ENCODE data around the gene MUSTN1. TPM values are rescaled to one million over a fixed set of nuclear protein-coding genes. Genes with fewer than 3 reads are reported as not detected.

MUSTN1 gene
- total and polyA plus RNA-seq, 2 donors (not counting 3 experiments of a cell fraction or from before 2014, with no cell fraction given), result 1.1 to 2.2 TPM

DNA sequence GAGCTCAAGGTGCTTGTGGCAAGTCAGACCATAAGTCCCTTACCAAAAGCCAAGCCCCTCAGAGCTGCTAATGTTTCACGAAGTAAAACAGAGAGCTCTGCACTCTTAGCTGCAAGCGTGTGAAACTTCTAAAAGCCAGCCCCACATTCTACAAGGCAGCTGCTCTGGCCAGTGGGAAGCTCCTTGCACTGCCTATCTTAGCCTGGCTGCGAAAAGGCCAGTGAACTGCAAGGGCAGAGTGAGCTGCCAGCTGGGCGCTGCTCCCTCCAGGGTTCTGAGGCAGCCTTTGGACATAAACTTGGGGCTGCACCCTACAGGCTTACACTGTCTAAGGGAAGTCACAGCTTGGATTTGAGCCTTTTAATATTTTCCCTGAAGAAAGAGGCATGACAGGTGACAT, 2.2 kb upstream of the MUSTN1 start:
- BruUV-seq (replicated peaks), result no TSS peak
- Histone ChIP-seq H3K79me2 (ENCODE audit: control insufficient read depth, insufficient read depth, low read length) (no peaks in the 10 kb centered on the region), H3K4me2 (ENCODE audit: insufficient read depth, low read length) (no peak overlapping the region), H3K36me3 (ENCODE audit: control insufficient read depth in 2 of 2, extremely low read depth in 1 of 2, insufficient read depth in 2 of 2, low read length in 2 of 2) (peaks cover 0 to 5% of the 10 kb centered on the region in 2 experiments), H3K27ac (ENCODE audit: insufficient read depth, low read depth, low read length) (no peak overlapping the region), H3K9me3 (replicated peaks; ENCODE audit: control insufficient read depth, insufficient read depth, low read length) (no peaks in the 10 kb centered on the region), H2AFZ (ENCODE audit: low read depth, low read length) (no peak overlapping the region), H3K4me1 (ENCODE audit: control insufficient read depth, extremely low read depth, insufficient read depth, low read length) (no peaks in the 10 kb centered on the region), H3K9ac (replicated peaks; ENCODE audit: extremely low read depth, insufficient read depth, low read length) (no peak overlapping the region), H3K4me3 (replicated peaks in 1 of 3; ENCODE audit: insufficient read depth in 1 of 3, low read depth in 1 of 3, low read length in 3 of 3) (no peak overlapping the region), H3K9me1 (replicated peaks; ENCODE audit: control insufficient read depth, extremely low read depth, insufficient read depth, low read length) (no peaks in the 10 kb centered on the region), H4K20me1 (replicated peaks; ENCODE audit: control insufficient read depth, extremely low read depth, insufficient read depth, low read length) (no peaks in the 10 kb centered on the region), H3K27me3 (ENCODE audit: control insufficient read depth in 2 of 2, insufficient read depth in 2 of 2, low read length in 2 of 2) (no peaks in the 10 kb centered on the region)
- TF ChIP-seq GATA2 (IDR thresholded peaks at IDR 0.05; ENCODE audit: insufficient read depth, insufficient read length, low read depth, low read length) (no peak), POLR2AphosphoS5 (IDR thresholded peaks at IDR 0.05; ENCODE audit: insufficient read depth, low read depth, low read length) (no peak)
- CTCF ChIA-PET, result interaction anchor here (1.0 to 2.8 kb wide), 6 partner anchors 8 to 38 kb away, joined by 3 to 10 read pairs (median 4); no protein-coding TSS in a partner anchor
- FAIRE-seq, result no peak
- DNase-seq (ENCODE audit: low read depth, low spot score), result no peak
- POLR2A ChIA-PET, result no interaction called here
- dilution Hi-C loops (cut with MboI; ENCODE audit: extremely low pct_ligation_motif_present, low sequenced_read_pairs) (no loop called here), intact Hi-C loops (cut with micrococcal nuclease) (no loop called here)

GRCh38 chr3:52836471-52836845, 1.6 kb upstream of the MUSTN1 start:
- no peaks in the 10 kb centered on the region for H3K9me3 ChIP-seq (replicated peaks; ENCODE audit: control insufficient read depth, insufficient read depth, low read length)
- FAIRE-seq (no peak), DNase-seq (ENCODE audit: low read depth, low spot score) (no peak)
- peaks cover 0 to 5% of the 10 kb centered on the region in 2 experiments for H3K36me3 ChIP-seq (ENCODE audit: control insufficient read depth in 2 of 2, extremely low read depth in 1 of 2, insufficient read depth in 2 of 2, low read length in 2 of 2)
- ChIA-PET POLR2A (no interaction called here), CTCF (interaction anchor here (1.1 to 2.8 kb wide), 5 partner anchors 9 to 38 kb away, joined by 3 to 10 read pairs (median 4); no protein-coding TSS in a partner anchor)
- H2AFZ ChIP-seq (ENCODE audit: low read depth, low read length), result no peak overlapping the region
- H3K4me3 ChIP-seq (replicated peaks in 1 of 3; ENCODE audit: insufficient read depth in 1 of 3, low read depth in 1 of 3, low read length in 3 of 3), result no peak overlapping the region
- intact Hi-C loops (cut with micrococcal nuclease), result no loop called here
- H4K20me1 ChIP-seq (replicated peaks; ENCODE audit: control insufficient read depth, extremely low read depth, insufficient read depth, low read length), result no peaks in the 10 kb centered on the region
- H3K79me2 ChIP-seq (ENCODE audit: control insufficient read depth, insufficient read depth, low read length), result no peaks in the 10 kb centered on the region
- no peak overlapping the region for H3K4me2 ChIP-seq (ENCODE audit: insufficient read depth, low read length)
- no peaks in the 10 kb centered on the region for H3K9me1 ChIP-seq (replicated peaks; ENCODE audit: control insufficient read depth, extremely low read depth, insufficient read depth, low read length)
- TF ChIP-seq, protein P1, sequence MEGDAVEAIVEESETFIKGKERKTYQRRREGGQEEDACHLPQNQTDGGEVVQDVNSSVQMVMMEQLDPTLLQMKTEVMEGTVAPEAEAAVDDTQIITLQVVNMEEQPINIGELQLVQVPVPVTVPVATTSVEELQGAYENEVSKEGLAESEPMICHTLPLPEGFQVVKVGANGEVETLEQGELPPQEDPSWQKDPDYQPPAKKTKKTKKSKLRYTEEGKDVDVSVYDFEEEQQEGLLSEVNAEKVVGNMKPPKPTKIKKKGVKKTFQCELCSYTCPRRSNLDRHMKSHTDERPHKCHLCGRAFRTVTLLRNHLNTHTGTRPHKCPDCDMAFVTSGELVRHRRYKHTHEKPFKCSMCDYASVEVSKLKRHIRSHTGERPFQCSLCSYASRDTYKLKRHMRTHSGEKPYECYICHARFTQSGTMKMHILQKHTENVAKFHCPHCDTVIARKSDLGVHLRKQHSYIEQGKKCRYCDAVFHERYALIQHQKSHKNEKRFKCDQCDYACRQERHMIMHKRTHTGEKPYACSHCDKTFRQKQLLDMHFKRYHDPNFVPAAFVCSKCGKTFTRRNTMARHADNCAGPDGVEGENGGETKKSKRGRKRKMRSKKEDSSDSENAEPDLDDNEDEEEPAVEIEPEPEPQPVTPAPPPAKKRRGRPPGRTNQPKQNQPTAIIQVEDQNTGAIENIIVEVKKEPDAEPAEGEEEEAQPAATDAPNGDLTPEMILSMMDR (IDR thresholded peaks at IDR 0.05; ENCODE audit: extremely low read depth in 1 of 2, insufficient read depth in 1 of 2, low read depth in 1 of 2, low read length in 2 of 2), result no peak
- TF ChIP-seq, protein P2, sequence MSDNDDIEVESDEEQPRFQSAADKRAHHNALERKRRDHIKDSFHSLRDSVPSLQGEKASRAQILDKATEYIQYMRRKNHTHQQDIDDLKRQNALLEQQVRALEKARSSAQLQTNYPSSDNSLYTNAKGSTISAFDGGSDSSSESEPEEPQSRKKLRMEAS (IDR thresholded peaks at IDR 0.05; ENCODE audit: insufficient read depth, insufficient read length), result no peak
- peaks cover 1% of the 10 kb centered on the region for H3K4me1 ChIP-seq (ENCODE audit: control insufficient read depth, extremely low read depth, insufficient read depth, low read length)
- BruUV-seq (replicated peaks), result no TSS peak
- no peak overlapping the region for H3K27ac ChIP-seq (ENCODE audit: insufficient read depth, low read depth, low read length)
- no peak overlapping the region for H3K9ac ChIP-seq (replicated peaks; ENCODE audit: extremely low read depth, insufficient read depth, low read length)
- no peaks in the 10 kb centered on the region for H3K27me3 ChIP-seq (ENCODE audit: control insufficient read depth in 2 of 2, insufficient read depth in 2 of 2, low read length in 2 of 2)
- dilution Hi-C loops (cut with MboI; ENCODE audit: extremely low pct_ligation_motif_present, low sequenced_read_pairs), result no loop called here
